Neural cell (in vitro differentiated cells): Measurements from ENCODE around the gene NMRK2. TPM values are rescaled to one million over a fixed set of nuclear protein-coding genes. Genes with fewer than 3 reads are reported as not detected.

Experiments
- H2AFZ ChIP-seq: fragments of 200-600, 300-800 bp; sonication (generic), shearing (Covaris generic); 2 replicates; pipeline ENCODE4 v1.6.0; 2014; ENCODE audit warnings: low read depth, mild to moderate bottlenecking, antibody characterized with exemption, low read length, moderate library complexity
- H3F3A ChIP-seq: fragments of 200-600 bp; shearing (Covaris generic); 2 replicates; pipeline ENCODE4 v1.6.1; 2016; ENCODE audit warnings: mild to moderate bottlenecking, moderate library complexity, mixed read lengths, antibody characterized with exemption, low read length; ENCODE audit not compliant: insufficient read depth, poor library complexity, severe bottlenecking
- H3K27ac ChIP-seq: fragments of 200-600, 300-800 bp; sonication (generic), shearing (Covaris generic); 2 replicates; pipeline ENCODE4 v1.5.1; 2014; ENCODE audit warnings: mild to moderate bottlenecking, low read length, moderate library complexity
- H3K27me3 ChIP-seq: fragments of 300-800, 200-600 bp; sonication (generic), shearing (Covaris generic); 2 replicates; pipeline ENCODE4 v1.6.0; 2014; ENCODE audit warnings: mild to moderate bottlenecking, low read depth, low read length, moderate library complexity; ENCODE audit not compliant: insufficient read depth
- H3K36me3 ChIP-seq: fragments of 300-800, 200-600 bp; sonication (generic), shearing (Covaris generic); 2 replicates; pipeline ENCODE4 v1.5.1; 2014; ENCODE audit warnings: mild to moderate bottlenecking, antibody characterized with exemption, low read length, moderate library complexity; ENCODE audit not compliant: insufficient read depth
- H3K4me2 ChIP-seq: fragments of 300-800, 200-600 bp; sonication (generic), shearing (Covaris generic); 2 replicates; pipeline ENCODE4 v1.6.0; 2014; ENCODE audit warnings: mild to moderate bottlenecking, low read length
- H3K4me3 ChIP-seq: fragments of 300-800, 200-600 bp; sonication (generic), shearing (Covaris generic); 2 replicates; pipeline ENCODE4 v1.5.1; 2014; ENCODE audit warnings: mild to moderate bottlenecking, low read length, moderate library complexity
- H3K79me2 ChIP-seq: fragments of 200-600 bp; shearing (Covaris generic); replicated peaks from 2 replicates; pipeline ENCODE4 v1.6.0; 2014; ENCODE audit warnings: mild to moderate bottlenecking, low read length, moderate library complexity; ENCODE audit not compliant: insufficient read depth
- H3K9ac ChIP-seq: fragments of 300-800, 200-600 bp; sonication (generic), shearing (Covaris generic); 2 replicates; pipeline ENCODE4 v1.6.1; 2016; ENCODE audit warnings: mild to moderate bottlenecking, low read length, mixed read lengths
- H3K9me2 ChIP-seq: fragments of 200-600 bp; shearing (Covaris generic); 2 replicates; pipeline ENCODE4 v1.6.1; 2016; ENCODE audit warnings: mild to moderate bottlenecking, low read length, mixed read lengths; ENCODE audit not compliant: insufficient read depth
- H3K9me3 ChIP-seq: fragments of 200-600, 300-800 bp; sonication (generic), shearing (Covaris generic); 2 replicates; pipeline ENCODE4 v1.6.1; 2016; ENCODE audit warnings: mild to moderate bottlenecking, mixed run types, low read length, moderate library complexity, mixed read lengths
- H4K20me1 ChIP-seq: fragments of 200-600 bp; shearing (Covaris generic); 2 replicates; pipeline ENCODE4 v1.6.1; 2016; ENCODE audit warnings: mild to moderate bottlenecking, mixed run types; ENCODE audit not compliant: insufficient read depth
- EP300 ChIP-seq: fragments of 450-650 bp; conservative IDR thresholded peaks from 2 replicates; pipeline ENCODE4 v1.6.1; 2014; ENCODE audit warnings: antibody characterized with exemption, mild to moderate bottlenecking, moderate library complexity; ENCODE audit not compliant: poor library complexity, severe bottlenecking
- EZH2 ChIP-seq: fragments of 200-600, 300-800 bp; shearing (Covaris generic), sonication (generic); IDR thresholded peaks from 2 replicates; pipeline ENCODE4 v1.6.1; 2014; ENCODE audit warnings: antibody characterized with exemption, low read length, borderline replicate concordance, mild to moderate bottlenecking; ENCODE audit not compliant: insufficient read depth, poor library complexity, severe bottlenecking
- MXI1 ChIP-seq: fragments of 450-650 bp; conservative IDR thresholded peaks from 2 replicates; pipeline ENCODE4 v1.6.1; 2014; ENCODE audit warnings: antibody characterized with exemption, mild to moderate bottlenecking; ENCODE audit not compliant: poor library complexity, severe bottlenecking
- POLR2AphosphoS5 ChIP-seq: IDR thresholded peaks from 2 replicates; pipeline ENCODE4 v1.6.1; 2012
- RAD21 ChIP-seq: fragments of 450-650 bp; conservative IDR thresholded peaks from 2 replicates; pipeline ENCODE4 v1.6.1; 2014; ENCODE audit warnings: antibody characterized with exemption, mild to moderate bottlenecking, moderate library complexity
- REST ChIP-seq: IDR thresholded peaks from 2 replicates; pipeline ENCODE4 v1.6.1; 2012; ENCODE audit warnings: borderline replicate concordance
- SMC3 ChIP-seq: fragments of 450-650 bp; conservative IDR thresholded peaks from 2 replicates; pipeline ENCODE4 v1.6.1; 2014; ENCODE audit warnings: antibody characterized with exemption, mild to moderate bottlenecking, moderate library complexity; ENCODE audit not compliant: poor library complexity
- TAF1 ChIP-seq: IDR thresholded peaks from 2 replicates; pipeline ENCODE4 v1.6.1; 2012; ENCODE audit warnings: low read depth
- polyA plus RNA-seq: library from polyadenylated mRNA; depleted of rRNA; stranded (reverse); fragments of >200 nt; gene quantifications from 2 replicates; pipeline ENCODE4 v1.2.3, GENCODE V29; 2014
- TF ChIP-seq, protein P1 (sequence below): fragments of 450-650 bp; IDR thresholded peaks from 2 replicates; pipeline ENCODE4 v1.5.1; 2014; ENCODE audit warnings: antibody characterized with exemption, mild to moderate bottlenecking, moderate library complexity; ENCODE audit not compliant: poor library complexity, severe bottlenecking

NMRK2 gene
- polyA plus RNA-seq, 1 donor from 2014 or later, result not detected

DNA sequence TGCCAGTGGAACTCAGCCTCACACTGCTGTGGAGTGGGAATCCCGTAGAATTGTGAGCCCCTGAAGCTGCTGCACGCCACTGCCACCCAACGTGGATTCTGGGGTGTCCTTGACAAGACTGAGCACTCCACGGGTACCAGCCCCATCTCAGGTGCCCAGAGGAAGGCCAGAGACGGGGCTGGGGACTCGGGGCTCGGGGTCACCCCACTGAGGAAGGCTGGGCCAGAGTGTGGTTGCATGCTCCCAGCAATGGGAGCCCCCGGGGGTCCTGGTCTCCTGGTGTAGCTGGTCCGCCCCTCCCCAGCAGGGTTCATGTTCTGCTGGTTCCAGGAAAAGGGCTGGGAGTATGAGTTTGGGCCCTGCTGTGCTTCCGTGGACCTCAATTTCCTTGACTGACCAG is 22.8 kb downstream of the NMRK2 start:
- Histone ChIP-seq H3K79me2 (no peaks in the 10 kb centered on the region), H2AFZ (no peak overlapping the region), H3K36me3 (no peaks in the 10 kb centered on the region), H3K4me2 (no peak overlapping the region), H3K4me3 (no peak overlapping the region), H3K9ac (no peak overlapping the region), H3K27me3 (no peaks in the 10 kb centered on the region), H3F3A (no peaks in the 10 kb centered on the region), H3K9me3 (no peaks in the 10 kb centered on the region), H3K9me2 (no peaks in the 10 kb centered on the region), H3K27ac (no peak overlapping the region), H4K20me1 (no peaks in the 10 kb centered on the region)
- no peak for TF ChIP-seq SMC3
- TF ChIP-seq REST, result no peak
- no peak for TF ChIP-seq MXI1
- TF ChIP-seq, protein P1, sequence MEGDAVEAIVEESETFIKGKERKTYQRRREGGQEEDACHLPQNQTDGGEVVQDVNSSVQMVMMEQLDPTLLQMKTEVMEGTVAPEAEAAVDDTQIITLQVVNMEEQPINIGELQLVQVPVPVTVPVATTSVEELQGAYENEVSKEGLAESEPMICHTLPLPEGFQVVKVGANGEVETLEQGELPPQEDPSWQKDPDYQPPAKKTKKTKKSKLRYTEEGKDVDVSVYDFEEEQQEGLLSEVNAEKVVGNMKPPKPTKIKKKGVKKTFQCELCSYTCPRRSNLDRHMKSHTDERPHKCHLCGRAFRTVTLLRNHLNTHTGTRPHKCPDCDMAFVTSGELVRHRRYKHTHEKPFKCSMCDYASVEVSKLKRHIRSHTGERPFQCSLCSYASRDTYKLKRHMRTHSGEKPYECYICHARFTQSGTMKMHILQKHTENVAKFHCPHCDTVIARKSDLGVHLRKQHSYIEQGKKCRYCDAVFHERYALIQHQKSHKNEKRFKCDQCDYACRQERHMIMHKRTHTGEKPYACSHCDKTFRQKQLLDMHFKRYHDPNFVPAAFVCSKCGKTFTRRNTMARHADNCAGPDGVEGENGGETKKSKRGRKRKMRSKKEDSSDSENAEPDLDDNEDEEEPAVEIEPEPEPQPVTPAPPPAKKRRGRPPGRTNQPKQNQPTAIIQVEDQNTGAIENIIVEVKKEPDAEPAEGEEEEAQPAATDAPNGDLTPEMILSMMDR, result no peak
- TF ChIP-seq EP300, result no peak
- no peak for TF ChIP-seq TAF1
- no peak for TF ChIP-seq RAD21
- TF ChIP-seq EZH2, result no peak

- no peak for TF ChIP-seq EP300
- no peak for TF ChIP-seq MXI1
- no peak for TF ChIP-seq SMC3
- no peak for TF ChIP-seq REST
- TF ChIP-seq, protein P1, result no peak
- TF ChIP-seq RAD21, result no peak
- TF ChIP-seq POLR2AphosphoS5, result no peak
- no peak for TF ChIP-seq EZH2
- no peak for TF ChIP-seq TAF1
- no peaks in the 10 kb centered on the region for H3F3A ChIP-seq
- no peak overlapping the region for H2AFZ ChIP-seq
- no peak overlapping the region for H3K27ac ChIP-seq
- no peak overlapping the region for H3K4me2 ChIP-seq
- no peaks in the 10 kb centered on the region for H3K9me3 ChIP-seq
- H3K4me3 ChIP-seq, result no peak overlapping the region
- H3K9ac ChIP-seq, result no peak overlapping the region
- H4K20me1 ChIP-seq, result no peaks in the 10 kb centered on the region
- no peaks in the 10 kb centered on the region for H3K9me2 ChIP-seq
- H3K36me3 ChIP-seq, result no peaks in the 10 kb centered on the region
- no peaks in the 10 kb centered on the region for H3K79me2 ChIP-seq
- no peaks in the 10 kb centered on the region for H3K27me3 ChIP-seq
Measured at GRCh38 chr19:3958836-3959765, 26.2 kb downstream of the NMRK2 start.
